GM19328 (cell line): ENCODE results near the gene DSG2.

Experiments
- ATAC-seq: cut with Tn5 transposase; IDR thresholded peaks from one replicate; pipeline ENCODE4 v1.9.1; 2021; ENCODE audit warnings: mild to moderate bottlenecking, moderate library complexity; ENCODE audit not compliant: unreplicated experiment

Gene DSG2

DNA sequence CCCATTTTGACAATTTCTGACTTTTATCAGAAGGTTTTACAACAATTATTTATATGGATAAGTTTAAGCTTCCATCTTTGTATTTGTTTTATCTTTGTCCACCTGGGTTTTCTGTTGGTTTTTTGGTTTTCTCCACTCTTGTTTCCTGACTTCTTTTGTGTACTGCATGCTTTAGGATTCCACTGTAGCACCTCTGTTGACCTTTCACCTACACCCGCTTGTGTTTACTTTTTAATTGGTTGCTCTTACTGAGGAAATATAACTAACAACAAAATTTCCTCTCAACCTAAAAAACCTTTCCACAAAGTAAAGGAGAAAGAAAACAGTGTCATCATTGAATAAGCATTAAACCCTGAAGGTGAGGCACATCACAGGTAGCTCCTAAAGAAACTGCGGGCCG, 53.9 kb downstream of the DSG2 start:
- ATAC-seq: no peak

DNA sequence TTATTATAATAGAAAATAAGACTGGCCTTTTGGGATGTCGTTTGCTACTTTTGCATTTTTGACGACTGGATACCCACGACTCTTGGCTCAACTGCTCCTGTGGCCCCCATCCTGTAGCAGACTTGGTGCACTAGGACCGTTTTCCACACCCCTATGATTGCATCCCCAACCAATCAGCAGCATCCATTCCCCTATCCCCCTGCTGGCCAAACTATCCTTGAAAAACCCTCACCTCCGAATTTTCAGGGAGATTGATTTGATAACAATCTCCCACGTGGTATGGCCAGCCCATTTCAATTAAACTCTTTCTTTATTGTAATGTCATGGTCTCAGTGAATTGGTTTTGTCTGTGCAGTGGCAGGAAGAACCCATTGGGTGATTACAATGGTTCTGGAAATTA, 55.8 kb downstream of the DSG2 start:
- no peak for ATAC-seq

DNA sequence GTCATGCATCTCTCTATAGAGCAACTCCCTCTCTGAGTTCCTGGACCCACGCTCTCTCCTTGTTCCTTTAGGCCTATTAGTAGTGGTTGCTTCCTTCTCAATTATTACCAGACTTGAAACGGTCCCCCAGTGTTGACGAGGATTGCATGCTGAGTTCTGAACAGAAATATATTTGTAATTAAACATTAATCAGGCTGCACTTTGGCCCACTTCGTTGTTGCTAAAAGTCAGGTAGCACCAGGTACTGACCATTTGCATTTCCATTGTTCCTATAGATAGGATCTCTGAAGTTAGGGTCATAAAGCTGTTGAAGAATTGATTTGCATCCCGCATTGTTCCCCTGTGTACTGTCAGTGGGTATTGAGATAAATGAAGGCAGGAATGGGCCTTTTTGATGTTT, 56.8 kb downstream of the DSG2 start:
- no peak for ATAC-seq

DNA sequence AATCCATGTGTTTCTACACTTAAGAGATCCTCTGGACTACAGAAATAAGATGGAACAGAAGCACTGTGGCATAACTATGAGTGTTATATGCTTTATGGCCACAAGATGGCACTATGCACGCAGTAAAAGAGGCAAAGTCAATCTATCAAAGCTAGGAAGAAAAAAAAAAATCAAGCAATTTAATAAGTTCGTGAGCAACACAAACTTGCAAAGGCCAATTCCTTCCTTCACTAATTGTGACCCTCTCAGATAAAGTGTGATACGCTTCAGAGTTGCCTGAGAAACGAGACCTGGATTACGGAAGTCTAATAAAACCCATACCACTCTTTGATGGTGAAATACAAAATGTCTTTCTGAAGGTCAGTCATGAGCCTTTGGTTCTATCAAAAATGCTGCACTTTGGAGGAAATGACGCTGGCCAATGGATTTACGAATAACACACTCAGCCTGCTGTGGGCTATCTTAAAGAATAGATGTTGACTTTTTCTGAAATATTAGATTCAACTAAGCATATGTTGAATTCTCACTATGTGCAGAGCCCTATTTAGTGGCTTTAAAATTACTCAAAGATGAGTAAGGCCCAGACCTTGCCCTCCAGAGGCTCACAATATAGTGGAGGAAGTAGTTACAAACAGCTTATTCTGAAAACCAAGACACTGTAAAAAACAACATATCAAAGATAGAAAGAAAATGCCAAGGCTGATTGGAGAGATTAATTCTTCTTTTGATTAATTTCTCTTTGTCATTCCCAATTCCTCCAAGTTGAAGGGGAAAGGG, 58.2 kb downstream of the DSG2 start:
- ATAC-seq: no peak

DNA sequence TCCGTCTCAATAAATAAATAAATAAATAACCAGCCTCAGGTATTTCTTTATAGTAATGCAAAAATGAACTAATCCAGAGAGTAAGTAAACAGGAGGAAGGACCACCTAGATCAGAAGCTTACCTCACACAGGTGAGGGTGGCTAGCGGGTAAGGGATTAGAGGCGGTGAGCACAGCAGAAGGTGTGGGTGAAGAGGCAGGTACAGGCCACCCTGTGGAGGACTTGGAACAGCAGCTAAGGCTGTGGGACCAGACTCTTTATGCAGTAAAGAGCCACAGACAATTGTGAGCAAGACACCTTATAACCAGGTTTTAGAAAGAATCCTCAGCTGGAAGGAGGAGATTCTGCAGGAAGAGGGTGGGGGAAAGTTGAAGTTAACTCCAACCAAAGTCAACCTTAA, 59.5 kb downstream of the DSG2 start:
- no peak for ATAC-seq

DNA sequence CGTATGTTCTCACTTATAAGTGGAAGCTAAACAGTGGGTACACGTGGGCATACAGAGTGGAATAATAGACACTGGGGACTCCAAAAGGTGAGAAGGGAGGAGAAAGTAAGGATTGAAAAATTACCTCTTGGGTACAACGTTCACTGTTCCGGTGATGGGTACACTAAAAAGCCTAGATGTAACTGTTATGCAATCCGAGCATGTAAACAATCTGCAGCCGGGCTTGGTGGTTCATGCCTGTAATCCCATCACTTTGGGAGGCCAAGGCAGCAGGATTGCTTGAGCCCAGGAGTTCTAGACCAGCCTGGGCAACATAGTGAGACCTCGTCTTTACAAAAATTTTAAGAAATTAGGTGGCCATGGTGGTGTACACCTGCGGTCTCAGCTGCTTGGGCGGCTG, 60.6 kb downstream of the DSG2 start:
- ATAC-seq: no peak

DNA sequence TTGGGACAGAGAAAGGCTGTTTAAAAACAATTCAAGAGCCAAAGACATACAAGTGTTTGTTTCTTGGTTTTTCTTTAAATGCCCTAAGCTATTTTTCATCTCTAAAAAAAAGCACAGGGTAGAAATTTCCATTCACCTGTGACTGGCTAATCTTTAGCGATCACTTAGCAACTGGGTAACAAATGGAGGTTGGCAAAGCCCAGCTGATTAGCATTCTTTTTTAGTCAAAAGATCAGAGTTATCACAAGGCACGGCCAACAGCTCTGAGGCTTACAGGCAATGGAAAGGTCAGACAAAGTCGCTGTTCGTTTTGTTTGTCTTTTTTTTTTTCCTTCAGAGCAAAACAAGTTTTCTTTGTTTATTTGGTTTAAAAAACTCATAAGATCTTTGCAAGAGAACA, 64.7 kb downstream of the DSG2 start:
- ATAC-seq: no peak

GRCh38 chr18:31563778-31564177, 65.8 kb downstream of the DSG2 start:
- ATAC-seq: no peak

DNA sequence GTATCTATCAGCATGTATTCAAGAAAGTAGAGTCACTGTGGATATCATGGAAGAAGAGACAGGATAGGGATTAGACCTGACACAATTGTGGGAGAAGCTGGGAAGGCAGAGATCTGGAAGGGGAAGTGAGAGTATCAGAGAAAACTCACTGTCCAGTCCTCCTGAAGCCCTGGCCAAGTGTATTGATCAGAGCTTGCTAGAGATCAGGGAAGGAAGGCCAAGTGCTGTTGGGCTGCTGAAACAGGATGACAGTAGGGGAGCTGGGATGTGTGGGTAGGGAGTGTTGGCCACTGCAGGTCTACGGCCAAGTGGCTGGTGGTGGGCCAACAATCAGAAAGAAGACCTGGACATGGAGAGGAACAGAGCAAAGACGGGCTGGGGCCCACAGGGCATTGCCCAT, 67.4 kb downstream of the DSG2 start:
- no peak for ATAC-seq

DNA sequence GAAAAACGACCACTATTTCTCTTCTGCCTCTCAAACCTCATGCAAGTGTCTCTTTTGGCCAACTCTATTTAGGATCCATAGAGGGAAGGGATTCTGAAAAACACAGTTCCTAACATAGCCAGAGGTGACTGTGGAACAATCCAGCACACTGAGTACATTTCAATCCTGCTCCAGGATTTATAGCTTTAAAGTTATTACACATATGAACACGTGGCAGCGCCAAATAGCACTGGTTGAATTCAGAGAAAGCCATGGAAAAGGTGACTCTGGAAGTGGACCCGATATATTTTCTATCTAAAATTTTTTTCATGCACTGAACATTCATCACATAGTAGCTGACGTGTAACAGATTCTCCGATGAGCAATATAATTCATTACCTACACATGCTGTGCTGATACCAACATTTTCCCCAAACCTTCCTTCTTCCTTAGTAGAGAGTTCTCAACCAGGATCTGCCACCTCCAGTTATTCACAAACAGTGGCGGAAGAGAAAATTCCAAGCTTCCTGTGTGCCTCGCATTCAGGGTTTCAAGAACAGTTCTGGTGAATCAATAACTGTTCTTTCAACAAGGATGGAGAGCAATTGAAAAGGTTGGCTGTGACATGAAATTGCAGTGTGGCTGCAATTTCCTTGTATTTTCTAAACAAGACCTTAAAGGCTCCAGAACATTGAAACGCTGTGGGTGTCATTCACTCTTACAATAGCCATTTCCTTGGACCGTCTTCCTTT, 68.0 kb downstream of the DSG2 start:
- no peak for ATAC-seq

GRCh38 chr18:31566576-31567306, 68.8 kb downstream of the DSG2 start:
- ATAC-seq: no peak

DNA sequence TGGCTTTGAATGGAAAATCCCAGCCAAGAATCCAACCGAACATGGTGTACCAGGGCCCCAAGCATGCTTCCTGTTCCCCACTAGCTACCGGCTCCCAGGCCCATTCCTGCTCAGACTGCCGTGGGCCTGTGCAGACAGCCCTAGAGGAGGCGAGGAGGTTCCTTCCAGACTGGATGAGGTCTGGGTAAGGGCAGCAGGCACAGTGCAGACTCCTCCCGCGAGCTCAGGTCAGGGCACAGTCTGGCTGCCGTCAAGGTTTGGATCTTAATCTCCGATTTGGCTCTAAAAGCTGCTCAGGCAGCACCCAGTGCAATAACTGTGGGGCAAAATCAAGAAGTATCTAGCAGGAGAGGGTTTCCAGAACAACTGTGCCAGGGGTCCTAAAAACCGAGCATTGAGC, 74.4 kb downstream of the DSG2 start:
- ATAC-seq: no peak

DNA sequence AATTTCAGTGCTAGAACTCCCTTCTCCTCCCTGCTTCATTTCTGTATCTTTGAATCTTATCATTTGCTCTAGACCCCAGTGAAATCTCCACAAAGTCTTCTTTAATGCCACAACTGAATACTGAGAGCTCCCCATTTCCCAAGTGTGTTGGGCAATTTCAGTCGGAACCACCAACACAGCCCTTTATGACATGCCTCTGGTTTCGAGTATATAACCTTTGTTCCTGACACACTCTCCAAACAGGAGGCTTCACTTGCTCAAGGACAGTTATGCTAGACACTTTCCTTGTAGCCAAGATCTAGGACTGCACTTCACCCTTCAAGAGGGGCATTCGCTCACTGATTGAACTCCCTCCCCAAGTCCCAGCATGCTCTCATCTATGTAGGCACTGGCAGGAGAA, 75.1 kb downstream of the DSG2 start:
- ATAC-seq: no peak

DNA sequence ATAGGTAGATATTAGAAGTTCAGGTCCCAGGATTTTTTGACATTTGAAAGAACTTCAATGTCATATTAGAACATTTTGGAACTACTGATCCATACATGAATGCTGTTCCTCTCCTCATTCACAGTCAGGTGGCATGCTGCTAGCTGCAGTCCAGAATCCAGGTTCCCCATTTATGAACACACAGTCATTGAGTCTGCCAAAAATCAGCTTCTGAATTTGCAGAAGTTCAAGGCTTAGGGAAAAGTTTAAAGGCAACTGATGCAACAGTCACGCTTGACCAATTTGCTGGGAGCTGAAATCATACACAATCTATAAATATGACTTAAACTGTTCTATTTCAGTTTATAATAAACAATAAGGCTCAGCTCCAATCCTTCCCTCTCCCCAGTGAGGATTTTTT, 76.4 kb downstream of the DSG2 start:
- no peak for ATAC-seq

DNA sequence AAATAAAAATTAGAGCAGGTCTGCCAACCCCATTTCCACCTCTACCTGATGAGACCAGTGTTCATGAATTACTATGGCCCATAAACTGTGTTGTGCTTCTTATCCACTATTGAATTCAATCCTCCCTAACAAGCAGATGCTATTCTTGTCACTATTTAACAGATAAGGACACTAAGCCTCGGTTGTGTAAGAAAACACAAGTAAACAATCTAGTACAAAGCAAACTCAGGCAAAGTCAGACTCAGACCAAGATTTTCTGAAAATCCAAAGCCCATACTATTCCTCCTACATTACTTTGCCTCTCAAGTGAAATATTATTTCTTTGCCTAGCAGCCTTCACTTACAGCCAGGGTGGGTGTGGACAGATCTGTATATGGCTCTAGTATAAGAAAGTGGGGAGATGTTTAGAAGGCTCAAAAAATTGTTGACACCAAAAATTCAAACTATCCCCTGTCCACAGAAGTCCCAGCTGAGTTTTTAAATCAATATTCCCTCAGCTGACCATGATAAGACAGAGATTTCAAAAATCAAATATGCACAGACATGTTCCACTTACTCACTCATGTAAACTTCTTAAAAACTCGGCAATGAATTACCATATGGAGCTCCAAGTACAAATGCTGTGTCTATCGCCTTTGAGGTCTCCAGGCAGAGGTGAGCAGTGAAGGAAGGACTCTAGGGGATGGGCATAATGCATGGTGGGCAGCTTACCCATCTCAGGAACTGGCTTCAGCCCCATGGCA, 77.7 kb downstream of the DSG2 start:
- no peak for ATAC-seq

DNA sequence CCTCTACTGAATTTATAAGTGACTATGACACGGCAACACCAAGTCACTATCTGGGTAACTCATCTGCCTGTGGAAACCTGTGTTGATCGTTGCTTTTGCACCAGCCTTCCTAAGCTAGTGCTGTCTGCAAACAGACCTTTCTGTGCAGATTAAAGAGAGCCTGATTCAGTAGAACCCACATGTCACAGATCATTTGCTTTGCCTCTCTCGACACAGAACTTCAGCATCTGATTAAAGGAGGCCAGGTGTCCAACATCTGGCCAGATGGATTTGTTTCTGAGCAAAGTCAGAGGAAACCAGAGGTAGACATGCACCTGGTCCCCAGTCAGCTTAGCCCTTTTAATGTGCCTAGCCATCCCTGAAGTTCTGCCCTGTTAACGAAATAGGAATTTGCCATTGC, 78.7 kb downstream of the DSG2 start:
- ATAC-seq: no peak

DNA sequence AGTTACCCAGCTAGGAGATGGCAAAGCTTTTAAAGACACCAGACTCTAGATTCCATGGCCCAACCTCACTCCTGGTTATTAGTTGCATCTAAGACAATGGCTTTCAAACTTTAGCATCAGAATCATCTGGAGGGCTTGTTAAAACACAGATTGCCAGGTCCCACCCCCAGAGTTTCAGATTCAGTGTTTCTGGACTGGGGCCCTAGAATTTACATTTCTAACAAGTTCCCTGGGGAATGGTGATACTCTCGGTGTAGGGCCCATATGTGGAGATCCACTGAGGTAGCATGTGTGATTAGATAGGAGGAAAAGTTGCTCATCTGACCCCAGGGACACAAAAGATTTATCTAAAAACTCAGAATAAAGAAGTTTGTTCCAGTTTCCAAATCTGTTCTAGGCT, 79.2 kb downstream of the DSG2 start:
- no peak for ATAC-seq

- ATAC-seq: no peak
Observed at GRCh38 chr18:31578126-31578525, 80.1 kb downstream of the DSG2 start.

DNA sequence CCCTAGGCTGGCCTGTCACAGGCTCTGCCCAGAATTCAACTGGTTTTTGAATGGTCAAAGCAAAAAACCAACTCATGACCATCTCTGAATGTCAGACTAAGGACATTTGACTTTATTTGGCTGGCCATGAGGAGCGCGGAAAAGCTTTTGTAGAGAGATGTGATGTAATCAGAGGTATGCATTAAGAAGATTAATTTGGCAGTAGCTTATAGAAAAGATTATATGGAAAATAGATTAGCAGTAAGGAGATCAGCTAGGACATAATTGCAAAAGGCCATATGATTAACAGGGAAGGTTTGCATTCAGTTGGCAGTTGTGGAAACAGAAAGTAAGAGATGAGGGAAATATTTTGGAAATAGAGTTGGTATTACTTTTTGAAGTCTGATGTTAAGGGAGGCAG, 81.4 kb downstream of the DSG2 start:
- no peak for ATAC-seq

DNA sequence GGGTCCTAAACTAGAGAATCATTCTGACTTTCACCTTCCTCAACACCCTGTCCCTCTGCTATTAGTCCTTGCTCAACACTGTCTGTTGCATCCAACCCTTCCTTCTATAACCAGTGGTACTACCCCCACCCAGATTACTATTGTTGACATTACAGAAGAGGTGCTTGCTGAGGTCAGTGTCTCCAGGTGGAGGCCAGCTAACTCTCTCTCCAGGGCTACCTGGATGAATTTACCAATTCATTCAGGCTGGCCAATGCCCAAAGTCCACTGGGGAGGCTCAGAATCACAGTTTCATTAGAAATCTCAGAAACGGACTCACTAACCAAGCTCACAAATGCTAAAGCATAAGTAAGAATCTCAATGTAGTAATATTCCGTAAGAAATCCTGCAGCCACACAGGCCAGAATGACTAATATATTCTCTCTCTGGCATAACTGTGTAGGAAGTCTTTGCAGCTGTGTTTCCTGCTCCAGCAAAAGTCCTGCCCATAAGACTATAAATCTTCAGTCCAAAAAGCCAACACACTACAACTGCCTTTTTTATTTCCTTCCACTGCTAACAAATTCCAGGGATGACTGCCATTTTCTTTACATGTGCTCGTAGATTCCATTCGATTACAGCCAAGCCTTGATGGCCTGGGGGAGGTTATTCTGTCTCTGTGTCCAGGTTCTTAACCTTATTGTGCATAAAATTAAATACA, 83.7 kb downstream of the DSG2 start:
- no peak for ATAC-seq
